Measurements from ENCODE around the gene AKR7A2. TPM values are rescaled to one million over a fixed set of nuclear protein-coding genes. Genes with fewer than 3 reads are reported as not detected.
A peak's percentile ranks its signal among the peaks of the same experiment; 100 is the strongest.

AKR7A2 gene
- total and polyA plus RNA-seq, 12 donors = 20.0 to 235 (median 110) TPM

DNA sequence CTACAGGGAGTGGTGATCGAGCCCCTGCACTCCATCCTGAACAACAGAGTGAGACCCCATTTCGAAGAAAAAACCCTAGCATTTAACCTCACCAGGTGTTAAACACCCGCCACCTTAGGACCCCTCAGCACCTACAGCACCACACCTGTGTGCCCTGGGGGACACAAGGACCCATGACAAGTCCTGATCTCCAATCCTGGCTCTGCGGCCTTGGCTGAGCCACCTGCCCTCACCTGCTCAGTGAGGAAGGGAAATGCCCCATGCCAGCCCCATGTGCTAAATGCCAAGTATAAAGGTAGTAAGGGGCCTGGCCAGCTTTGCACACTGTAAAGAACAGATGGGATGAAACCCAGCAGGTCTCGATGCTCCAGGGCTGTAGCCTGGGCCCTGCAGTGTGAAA, 49.2 kb downstream of the AKR7A2 start:
- DNase-seq = no peak
- H3K4me1 ChIP-seq (replicated peaks in 1 of 2) = no peaks in the 10 kb centered on the region
- no peak overlapping the region for H3K27ac ChIP-seq
- intact Hi-C loops (cut with DNase I) = loop anchor here in 1 of 2 donors (10.0 kb wide), 1 partner anchor 392 kb away; no protein-coding TSS in a partner anchor
- no peak for TF ChIP-seq POLR2A (IDR thresholded peaks at IDR 0.05)
- TF ChIP-seq, protein P1, sequence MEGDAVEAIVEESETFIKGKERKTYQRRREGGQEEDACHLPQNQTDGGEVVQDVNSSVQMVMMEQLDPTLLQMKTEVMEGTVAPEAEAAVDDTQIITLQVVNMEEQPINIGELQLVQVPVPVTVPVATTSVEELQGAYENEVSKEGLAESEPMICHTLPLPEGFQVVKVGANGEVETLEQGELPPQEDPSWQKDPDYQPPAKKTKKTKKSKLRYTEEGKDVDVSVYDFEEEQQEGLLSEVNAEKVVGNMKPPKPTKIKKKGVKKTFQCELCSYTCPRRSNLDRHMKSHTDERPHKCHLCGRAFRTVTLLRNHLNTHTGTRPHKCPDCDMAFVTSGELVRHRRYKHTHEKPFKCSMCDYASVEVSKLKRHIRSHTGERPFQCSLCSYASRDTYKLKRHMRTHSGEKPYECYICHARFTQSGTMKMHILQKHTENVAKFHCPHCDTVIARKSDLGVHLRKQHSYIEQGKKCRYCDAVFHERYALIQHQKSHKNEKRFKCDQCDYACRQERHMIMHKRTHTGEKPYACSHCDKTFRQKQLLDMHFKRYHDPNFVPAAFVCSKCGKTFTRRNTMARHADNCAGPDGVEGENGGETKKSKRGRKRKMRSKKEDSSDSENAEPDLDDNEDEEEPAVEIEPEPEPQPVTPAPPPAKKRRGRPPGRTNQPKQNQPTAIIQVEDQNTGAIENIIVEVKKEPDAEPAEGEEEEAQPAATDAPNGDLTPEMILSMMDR (IDR thresholded peaks at IDR 0.05) = no peak
- no peak overlapping the region for H3K4me3 ChIP-seq
- H3K9me3 ChIP-seq (replicated peaks in 1 of 3) = no peaks in the 10 kb centered on the region
- WGBS, 4 donors = 88 to 98% (median 93%) methylated on average over 4 to 5 of the region's 5 CpGs
- H3K36me3 ChIP-seq (replicated peaks in 1 of 2) = peaks cover 0 to 23% of the 10 kb centered on the region in 2 donors
- no peaks in the 10 kb centered on the region for H3K27me3 ChIP-seq

DNA sequence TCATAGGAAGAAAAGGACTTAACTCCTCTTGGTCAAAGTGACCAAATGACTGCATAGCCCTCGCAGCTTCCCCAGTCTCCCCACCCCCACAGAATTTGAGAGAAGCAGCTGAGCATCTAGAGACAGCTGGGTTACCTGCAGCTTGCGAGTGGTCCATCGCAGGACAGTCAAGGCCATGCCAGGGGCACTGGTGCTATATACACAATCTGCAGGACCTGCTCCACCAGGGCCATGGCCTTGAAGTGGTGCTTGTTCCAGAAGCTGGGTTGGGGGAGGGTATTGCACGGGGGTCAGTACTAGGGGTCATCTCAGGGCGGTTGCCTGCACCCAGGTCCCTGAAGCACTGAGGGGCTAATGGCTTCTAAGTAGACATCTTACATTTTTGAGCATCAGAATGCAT, 49.9 kb downstream of the AKR7A2 start:
- Histone ChIP-seq H3K36me3 (replicated peaks in 1 of 2) (peaks cover 0 to 28% of the 10 kb centered on the region in 2 donors), H3K4me1 (replicated peaks in 1 of 2) (no peaks in the 10 kb centered on the region), H3K27me3 (no peaks in the 10 kb centered on the region), H3K4me3 (no peak overlapping the region), H3K27ac (no peak overlapping the region), H3K9me3 (replicated peaks in 1 of 3) (no peaks in the 10 kb centered on the region)
- DNase-seq = no peak
- intact Hi-C loops (cut with DNase I) = loop anchor here in 1 of 2 donors (10.0 kb wide), 1 partner anchor 393 kb away; no protein-coding TSS in a partner anchor
- 51 to 56% (median 55%) methylated on average over 3 to 5 of the region's 5 CpGs; no CpG with 5 or more reads in 1 of the 4 donors for WGBS, 4 donors
- TF ChIP-seq, protein P1 (IDR thresholded peaks at IDR 0.05) = no peak
- no peak for TF ChIP-seq POLR2A (IDR thresholded peaks at IDR 0.05)

DNA sequence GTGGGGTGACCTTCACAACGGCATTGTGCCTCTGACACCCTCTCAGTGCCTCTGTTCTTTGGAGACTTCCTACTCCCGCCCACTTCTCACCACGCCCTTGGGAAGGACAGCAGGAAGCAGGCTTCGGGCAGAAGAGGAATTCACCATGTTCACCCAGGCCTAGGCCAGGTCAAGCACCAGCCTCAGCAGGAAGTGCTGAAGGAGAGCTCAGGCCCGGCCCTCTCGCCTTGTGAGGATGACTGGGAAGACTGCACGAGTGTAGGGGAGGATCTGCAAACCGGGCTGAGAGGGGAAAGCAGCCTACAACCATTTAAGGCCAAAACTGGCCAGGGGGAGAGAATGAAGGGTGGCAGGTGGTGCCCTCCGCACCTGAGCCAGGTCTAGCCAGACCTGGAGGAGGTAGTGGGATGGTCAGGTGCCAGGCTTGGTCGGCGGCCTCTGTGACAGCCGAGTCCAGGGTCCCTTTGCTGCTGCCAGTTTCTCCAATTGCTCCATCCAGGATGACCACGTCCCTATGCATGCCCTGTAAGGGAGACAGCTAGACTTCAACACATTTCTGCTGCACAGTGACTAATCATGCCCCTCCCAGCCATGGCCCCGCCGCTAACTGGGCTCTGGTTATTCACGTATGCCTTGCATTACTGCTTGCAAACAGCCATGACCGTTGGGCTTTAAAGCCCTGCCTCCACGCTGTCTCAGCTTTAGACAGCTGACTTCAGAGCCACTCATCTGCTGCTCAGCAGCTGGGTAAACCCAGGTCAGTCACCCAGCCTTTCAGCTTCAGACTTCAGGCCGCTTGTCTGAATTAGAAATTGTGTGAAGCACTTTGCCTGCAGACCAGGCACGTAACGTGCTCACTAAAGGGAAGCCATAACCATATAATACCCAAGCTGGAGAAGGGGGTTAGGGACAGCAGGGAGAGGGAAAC, 51.5 kb downstream of the AKR7A2 start:
- H3K9me3 ChIP-seq (replicated peaks in 1 of 3) = no peaks in the 10 kb centered on the region
- DNase-seq = peak in 3 of 7 donors; percentile 30 to 63 (median 46)
- H3K36me3 ChIP-seq (replicated peaks in 1 of 2) = peaks cover 0 to 36% of the 10 kb centered on the region in 2 donors

DNA sequence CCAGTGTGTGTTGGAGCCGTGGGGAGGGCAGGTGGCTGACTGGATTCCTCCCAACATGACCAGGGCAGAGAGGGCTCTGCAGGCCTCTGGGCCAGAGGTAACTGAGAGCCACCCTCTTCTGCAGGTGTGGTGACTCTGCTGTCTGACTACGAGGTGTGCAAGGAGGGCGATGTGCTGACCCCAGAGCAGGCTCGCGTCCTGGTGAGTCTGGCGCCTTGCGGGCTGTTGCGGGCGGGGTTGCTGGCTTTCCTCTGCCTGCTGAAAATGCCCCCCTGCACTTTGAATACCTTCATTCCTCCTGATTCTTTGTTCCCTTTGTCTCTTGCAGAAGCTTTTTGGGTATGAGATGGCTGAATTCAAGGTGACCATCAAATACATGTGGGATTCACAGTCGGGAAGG, 53.6 kb downstream of the AKR7A2 start:
- Histone ChIP-seq H3K27me3 (no peaks in the 10 kb centered on the region), H3K4me1 (replicated peaks in 1 of 2) (peaks cover 0 to 2% of the 10 kb centered on the region in 2 donors), H3K4me3 (no peak overlapping the region), H3K9me3 (replicated peaks in 1 of 3) (no peaks in the 10 kb centered on the region), H3K27ac (no peak overlapping the region), H3K36me3 (replicated peaks in 1 of 2) (peaks cover 0 to 36% of the 10 kb centered on the region in 2 donors)
- no peak for DNase-seq
- intact Hi-C loops (cut with DNase I) = loop anchor here in 1 of 2 donors (5.0 kb wide), 1 partner anchor 49 kb away; no protein-coding TSS in a partner anchor
- 89 to 93% (median 92%) methylated on average over 8 to 10 of the region's 10 CpGs for WGBS, 4 donors
- TF ChIP-seq, protein P1 (IDR thresholded peaks at IDR 0.05) = no peak
- no peak for TF ChIP-seq POLR2A (IDR thresholded peaks at IDR 0.05)

More for the DNA sequence above, 51.5 kb downstream of the AKR7A2 start:
- WGBS, 4 donors = 74 to 86% (median 79%) methylated on average over 18 to 21 of the region's 21 CpGs
- H3K4me1 ChIP-seq (replicated peaks in 1 of 2) = no peaks in the 10 kb centered on the region
- H3K4me3 ChIP-seq = no peak overlapping the region
- intact Hi-C loops (cut with DNase I) = loop anchor here in 1 of 2 donors (10.0 kb wide), 1 partner anchor 394 kb away; no protein-coding TSS in a partner anchor
- H3K27me3 ChIP-seq = no peaks in the 10 kb centered on the region
- no peak overlapping the region for H3K27ac ChIP-seq
- TF ChIP-seq, protein P1 (IDR thresholded peaks at IDR 0.05) = no peak
